Progenitor cell of endocrine pancreas (in vitro differentiated cells): ENCODE measurements around the gene CD1C. TPM values are rescaled to one million over a fixed set of nuclear protein-coding genes. Genes with fewer than 3 reads are reported as not detected.

Experiments
- DNase-seq: peaks from one replicate; pipeline ENCODE4 v3.0.0; 2021; ENCODE audit warnings: low spot score; ENCODE audit not compliant: unreplicated experiment
- H3K27ac Mint-ChIP-seq: 2 replicates; pipeline ENCODE4 v1.8.0; 2021; ENCODE audit warnings: mild to moderate bottlenecking, moderate library complexity, mixed read lengths
- H3K27me3 Mint-ChIP-seq: 2 replicates; pipeline ENCODE4 v1.8.0; 2021; ENCODE audit warnings: mixed read lengths
- H3K36me3 Mint-ChIP-seq: 2 replicates; pipeline ENCODE4 v1.8.0; 2022; ENCODE audit warnings: mixed read lengths; ENCODE audit not compliant: insufficient read depth
- H3K4me1 Mint-ChIP-seq: 2 replicates; pipeline ENCODE4 v1.8.0; 2021; ENCODE audit warnings: low read depth, mixed read lengths
- H3K4me3 Mint-ChIP-seq: 2 replicates; pipeline ENCODE4 v1.8.0; 2021; ENCODE audit warnings: low read depth, mild to moderate bottlenecking, moderate library complexity, mixed read lengths
- H3K9me3 Mint-ChIP-seq: 2 replicates; pipeline ENCODE4 v1.8.0; 2021; ENCODE audit warnings: low read depth, mixed read lengths
- total RNA-seq: library from RNA; stranded (reverse); gene quantifications from 2 replicates; pipeline ENCODE4 v1.2.1, GENCODE V29; 2021
- TF ChIP-seq, protein P1 (sequence below): fragments of 200-600 bp; sonication (generic); IDR thresholded peaks from one replicate; pipeline ENCODE4 v1.5.0; 2021; ENCODE audit warnings: antibody characterized with exemption, mild to moderate bottlenecking; ENCODE audit not compliant: unreplicated experiment

The CD1C gene
- total RNA-seq, 1 donor from 2014 or later, result not detected

DNA sequence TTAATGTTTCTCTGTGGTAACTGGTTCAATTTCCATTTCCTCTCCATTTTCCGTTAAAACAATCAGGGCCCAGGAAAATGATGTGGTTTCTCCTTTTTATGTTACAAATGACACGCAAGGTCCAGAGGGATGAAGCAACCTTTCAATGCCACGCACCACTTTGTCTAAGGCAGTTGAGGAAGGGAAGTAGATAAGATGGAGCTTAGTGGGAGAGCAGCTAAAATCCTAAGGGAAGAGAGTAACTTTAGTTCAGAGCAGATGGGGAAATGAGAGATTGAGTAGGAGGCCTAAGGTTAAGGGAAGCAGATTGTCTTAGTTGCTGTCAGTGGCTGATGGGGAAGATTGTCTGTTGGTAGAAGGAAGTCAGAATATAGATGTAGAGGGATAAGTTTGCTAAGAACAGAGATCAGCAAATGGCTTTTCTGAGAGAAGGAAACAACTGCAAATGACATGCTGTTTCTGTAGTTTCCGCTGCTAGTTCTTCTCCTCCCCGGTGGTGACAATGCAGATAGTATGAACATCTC lies 660 bp downstream of the CD1C start:
- Mint-ChIP-seq H3K4me3 (no peak overlapping the region), H3K27ac (no peak overlapping the region), H3K4me1 (no peaks in the 10 kb centered on the region)

DNA sequence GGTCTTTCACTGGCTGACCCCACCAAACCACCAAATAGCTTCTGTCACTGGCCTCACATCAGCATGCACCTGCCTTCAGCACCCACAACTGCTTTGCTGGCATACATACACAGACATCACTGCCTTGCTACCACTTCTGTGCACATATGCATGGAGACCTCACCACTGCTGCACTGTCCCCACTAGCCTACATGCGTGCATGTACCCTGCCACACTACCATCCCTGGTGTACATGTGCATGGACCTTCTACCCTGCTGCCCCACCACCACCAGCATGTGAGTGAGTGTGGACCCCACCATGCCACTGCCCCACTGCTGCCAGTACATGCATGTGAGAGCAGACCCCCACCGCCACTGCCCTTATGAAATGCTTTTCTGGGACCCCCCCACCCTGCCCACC lies 6.1 kb downstream of the CD1C start:
- no peak overlapping the region for H3K27ac Mint-ChIP-seq
- peaks cover 10% of the 10 kb centered on the region for H3K9me3 Mint-ChIP-seq
- TF ChIP-seq, protein P1, sequence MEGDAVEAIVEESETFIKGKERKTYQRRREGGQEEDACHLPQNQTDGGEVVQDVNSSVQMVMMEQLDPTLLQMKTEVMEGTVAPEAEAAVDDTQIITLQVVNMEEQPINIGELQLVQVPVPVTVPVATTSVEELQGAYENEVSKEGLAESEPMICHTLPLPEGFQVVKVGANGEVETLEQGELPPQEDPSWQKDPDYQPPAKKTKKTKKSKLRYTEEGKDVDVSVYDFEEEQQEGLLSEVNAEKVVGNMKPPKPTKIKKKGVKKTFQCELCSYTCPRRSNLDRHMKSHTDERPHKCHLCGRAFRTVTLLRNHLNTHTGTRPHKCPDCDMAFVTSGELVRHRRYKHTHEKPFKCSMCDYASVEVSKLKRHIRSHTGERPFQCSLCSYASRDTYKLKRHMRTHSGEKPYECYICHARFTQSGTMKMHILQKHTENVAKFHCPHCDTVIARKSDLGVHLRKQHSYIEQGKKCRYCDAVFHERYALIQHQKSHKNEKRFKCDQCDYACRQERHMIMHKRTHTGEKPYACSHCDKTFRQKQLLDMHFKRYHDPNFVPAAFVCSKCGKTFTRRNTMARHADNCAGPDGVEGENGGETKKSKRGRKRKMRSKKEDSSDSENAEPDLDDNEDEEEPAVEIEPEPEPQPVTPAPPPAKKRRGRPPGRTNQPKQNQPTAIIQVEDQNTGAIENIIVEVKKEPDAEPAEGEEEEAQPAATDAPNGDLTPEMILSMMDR, result no peak
- H3K36me3 Mint-ChIP-seq, result no peaks in the 10 kb centered on the region
- DNase-seq, result no peak
- H3K4me3 Mint-ChIP-seq, result no peak overlapping the region
- H3K4me1 Mint-ChIP-seq, result no peaks in the 10 kb centered on the region
- no peaks in the 10 kb centered on the region for H3K27me3 Mint-ChIP-seq

More for the DNA sequence above, 660 bp downstream of the CD1C start:
- no peaks in the 10 kb centered on the region for H3K9me3 Mint-ChIP-seq
- no peak for DNase-seq
- no peaks in the 10 kb centered on the region for H3K36me3 Mint-ChIP-seq
- TF ChIP-seq, protein P1, result no peak
- no peaks in the 10 kb centered on the region for H3K27me3 Mint-ChIP-seq

DNA sequence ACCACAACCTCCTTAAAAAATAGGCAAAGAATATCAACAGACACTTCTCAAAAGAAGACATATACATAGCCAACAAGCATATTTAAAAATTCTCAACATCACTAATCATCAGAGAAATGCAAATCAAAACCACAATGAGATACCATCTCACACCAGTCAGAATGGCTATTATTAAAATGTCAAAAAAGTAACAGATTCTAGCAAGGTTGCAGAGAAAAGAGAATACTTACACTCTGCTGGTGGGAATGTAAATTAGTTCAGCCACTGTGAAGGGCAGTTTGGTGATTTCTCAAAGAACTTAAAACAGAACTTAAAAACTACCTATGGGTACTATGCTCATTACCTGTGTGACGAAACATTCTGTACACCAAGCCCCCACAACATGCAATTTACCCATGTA lies 20.9 kb downstream of the CD1C start:
- peaks cover 15% of the 10 kb centered on the region for H3K9me3 Mint-ChIP-seq
- no peaks in the 10 kb centered on the region for H3K4me1 Mint-ChIP-seq
- no peaks in the 10 kb centered on the region for H3K36me3 Mint-ChIP-seq
- H3K27ac Mint-ChIP-seq, result no peak overlapping the region
- no peak for DNase-seq
- no peaks in the 10 kb centered on the region for H3K27me3 Mint-ChIP-seq
- TF ChIP-seq, protein P1, result no peak
- no peak overlapping the region for H3K4me3 Mint-ChIP-seq

DNA sequence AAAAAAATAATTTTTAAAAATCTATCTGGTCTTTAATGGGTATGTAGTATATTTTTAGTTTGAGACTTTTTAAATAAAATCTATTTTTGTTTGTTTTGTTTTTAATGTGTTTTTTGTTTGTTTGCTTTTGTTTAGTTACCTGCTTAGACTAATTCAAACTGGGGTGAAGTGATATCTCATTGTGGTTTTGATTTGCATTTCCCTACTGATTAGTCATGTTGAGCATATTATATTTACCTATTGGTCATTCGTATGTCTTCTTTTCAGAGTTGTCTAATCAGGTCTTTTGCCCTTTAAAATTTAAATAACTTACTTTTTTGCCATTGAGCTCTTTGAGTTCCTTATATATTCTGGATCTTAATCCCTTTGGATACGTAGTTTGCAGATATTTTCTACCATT lies 21.3 kb downstream of the CD1C start:
- Mint-ChIP-seq H3K9me3 (peaks cover 15% of the 10 kb centered on the region), H3K4me3 (no peak overlapping the region), H3K36me3 (no peaks in the 10 kb centered on the region), H3K4me1 (no peaks in the 10 kb centered on the region), H3K27me3 (no peaks in the 10 kb centered on the region), H3K27ac (no peak overlapping the region)
- DNase-seq, result no peak
- TF ChIP-seq, protein P1, result no peak

DNA sequence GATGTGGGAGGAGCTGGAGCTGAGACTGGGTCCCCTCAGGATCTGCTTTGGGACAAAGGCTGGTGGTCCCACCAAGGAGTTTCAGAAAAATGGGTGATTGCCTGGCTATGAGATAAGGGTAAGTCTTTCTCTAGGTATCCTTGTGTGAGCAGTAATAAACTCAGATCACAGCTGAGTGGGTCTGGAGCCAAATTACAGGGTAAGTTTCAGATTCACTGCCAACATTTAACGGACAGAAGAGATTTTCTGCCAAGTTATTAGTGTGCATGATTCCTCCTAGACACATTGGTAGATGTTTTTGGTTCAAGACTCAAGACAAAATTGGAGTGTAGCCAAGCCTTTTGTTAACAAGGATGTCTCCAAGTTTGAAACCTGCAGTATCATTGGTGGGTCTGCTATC lies 34.1 kb downstream of the CD1C start:
- H3K27me3 Mint-ChIP-seq, result no peaks in the 10 kb centered on the region
- peaks cover 3% of the 10 kb centered on the region for H3K9me3 Mint-ChIP-seq

More for the DNA sequence above, 34.1 kb downstream of the CD1C start:
- Mint-ChIP-seq H3K4me3 (no peak overlapping the region), H3K36me3 (no peaks in the 10 kb centered on the region), H3K4me1 (no peaks in the 10 kb centered on the region), H3K27ac (no peak overlapping the region)
- no peak for DNase-seq
- TF ChIP-seq, protein P1, result no peak
